ENCODE data around the gene TXNL4B. TPM values are rescaled to one million over a fixed set of nuclear protein-coding genes. Genes with fewer than 3 reads are reported as not detected.
"Not testable (repeated sequence)": the region's sequence is repeated elsewhere in the genome, so short reads cannot be mapped to it uniquely, and the experiment has no call there.

TXNL4B gene
- total and polyA plus RNA-seq, 2 donors = 7.7 to 16.2 TPM

DNA sequence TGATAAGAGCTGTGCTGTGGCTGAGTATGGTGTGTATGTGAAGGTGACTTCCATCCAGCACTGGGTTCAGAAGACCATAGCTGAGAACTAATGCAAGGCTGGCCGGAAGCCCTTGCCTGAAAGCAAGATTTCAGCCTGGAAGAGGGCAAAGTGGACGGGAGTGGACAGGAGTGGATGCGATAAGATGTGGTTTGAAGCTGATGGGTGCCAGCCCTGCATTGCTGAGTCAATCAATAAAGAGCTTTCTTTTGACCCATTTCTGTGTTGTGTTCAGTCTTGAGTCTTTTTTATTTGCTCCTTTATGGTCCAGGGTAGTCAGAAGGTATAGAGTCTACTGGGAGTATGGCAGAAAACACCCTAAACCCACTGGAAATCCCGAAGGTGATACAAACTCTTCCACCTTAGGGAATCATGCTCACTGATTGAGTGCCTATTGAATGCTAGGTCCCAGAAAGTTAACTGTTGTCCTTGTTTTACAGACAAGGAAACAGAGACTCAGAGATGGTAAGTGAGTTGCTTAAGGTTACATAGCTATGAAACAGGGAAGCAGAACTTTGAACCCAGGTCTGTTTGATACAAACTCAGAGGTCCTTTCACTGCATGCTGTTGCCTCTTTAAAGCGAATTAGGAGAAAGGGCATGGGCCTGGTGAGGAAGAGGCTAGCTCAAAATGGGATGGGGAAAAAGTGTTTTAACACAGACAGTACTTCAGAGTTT lies 16.3 kb downstream of the TXNL4B start:
- H3K36me3 ChIP-seq (ENCODE audit: insufficient read depth); H3K4me3 ChIP-seq (ENCODE audit: low read depth, low read length); DNase-seq (ENCODE audit: extremely low spot score); H3K4me1 ChIP-seq (ENCODE audit: insufficient read depth); H3K27ac ChIP-seq (ENCODE audit: low read depth): not testable (repeated sequence)
- WGBS = 94% methylated on average over 2 of the region's 5 CpGs

DNA sequence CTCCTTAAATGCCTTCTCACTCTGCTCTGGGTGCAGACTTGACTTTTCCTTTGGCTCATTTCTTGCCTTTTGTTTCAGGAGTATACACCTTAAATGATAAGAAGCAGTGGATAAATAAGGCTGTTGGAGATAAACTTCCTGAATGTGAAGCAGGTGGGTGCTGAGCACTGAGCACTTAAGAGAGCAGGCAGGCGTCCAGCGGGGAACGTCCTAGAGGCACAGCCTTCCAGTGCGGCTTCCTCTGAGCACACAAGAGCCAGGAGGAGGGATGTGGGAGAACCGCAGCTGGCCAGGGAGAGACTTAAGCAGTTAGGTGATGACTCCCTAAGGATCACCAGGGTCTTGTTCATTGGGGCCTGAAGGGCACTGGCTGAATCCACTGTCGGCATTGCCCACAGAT lies 18.4 kb downstream of the TXNL4B start:
- 84% methylated on average over 2 of the region's 6 CpGs for WGBS
- not testable (repeated sequence) for H3K27ac ChIP-seq (ENCODE audit: low read depth)

DNA sequence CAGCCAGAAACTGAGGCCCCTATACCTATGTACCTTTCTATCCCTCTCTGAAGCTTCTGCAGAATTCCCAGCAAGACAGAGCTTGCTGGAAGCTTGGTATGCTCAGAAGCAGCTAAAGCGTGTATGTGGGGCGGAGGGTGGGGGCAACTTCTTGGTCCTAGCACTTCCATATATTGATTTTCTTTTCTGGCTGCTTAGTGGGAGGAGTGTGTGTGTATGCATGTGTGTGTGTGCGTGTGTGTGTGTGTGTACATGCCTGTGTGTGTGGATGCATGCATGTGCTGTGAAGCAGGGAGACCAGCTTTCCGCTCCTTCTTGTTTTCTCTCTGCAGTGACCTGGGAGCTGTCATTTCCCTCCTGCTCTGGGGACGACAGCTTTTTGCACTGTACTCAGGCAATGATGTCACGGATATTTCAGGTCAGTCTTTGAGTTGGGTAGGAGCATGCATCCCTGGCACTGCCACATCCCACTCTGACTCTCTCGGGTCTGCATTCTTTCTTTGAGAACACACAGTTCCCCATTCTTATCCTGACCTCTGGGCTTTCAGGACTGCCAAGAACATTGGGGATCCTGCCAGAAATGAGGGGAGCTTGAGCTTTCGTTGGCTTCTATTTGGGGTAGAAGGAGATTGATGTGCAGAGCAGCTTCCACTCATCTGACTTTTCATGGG lies 19.7 kb downstream of the TXNL4B start:
- Histone ChIP-seq H3K4me3 (ENCODE audit: low read depth, low read length) (no peak overlapping the region), H3K27ac (ENCODE audit: low read depth) (no peak overlapping the region), H3K36me3 (ENCODE audit: insufficient read depth) (no peaks in the 10 kb centered on the region), H3K4me1 (ENCODE audit: insufficient read depth) (no peaks in the 10 kb centered on the region)
- 65% methylated on average over 8 of the region's 8 CpGs for WGBS
- no peak for DNase-seq (ENCODE audit: extremely low spot score)

More for the DNA sequence above, 18.4 kb downstream of the TXNL4B start:
- DNase-seq (ENCODE audit: extremely low spot score); H3K4me1 ChIP-seq (ENCODE audit: insufficient read depth); H3K36me3 ChIP-seq (ENCODE audit: insufficient read depth); H3K4me3 ChIP-seq (ENCODE audit: low read depth, low read length): not testable (repeated sequence)

DNA sequence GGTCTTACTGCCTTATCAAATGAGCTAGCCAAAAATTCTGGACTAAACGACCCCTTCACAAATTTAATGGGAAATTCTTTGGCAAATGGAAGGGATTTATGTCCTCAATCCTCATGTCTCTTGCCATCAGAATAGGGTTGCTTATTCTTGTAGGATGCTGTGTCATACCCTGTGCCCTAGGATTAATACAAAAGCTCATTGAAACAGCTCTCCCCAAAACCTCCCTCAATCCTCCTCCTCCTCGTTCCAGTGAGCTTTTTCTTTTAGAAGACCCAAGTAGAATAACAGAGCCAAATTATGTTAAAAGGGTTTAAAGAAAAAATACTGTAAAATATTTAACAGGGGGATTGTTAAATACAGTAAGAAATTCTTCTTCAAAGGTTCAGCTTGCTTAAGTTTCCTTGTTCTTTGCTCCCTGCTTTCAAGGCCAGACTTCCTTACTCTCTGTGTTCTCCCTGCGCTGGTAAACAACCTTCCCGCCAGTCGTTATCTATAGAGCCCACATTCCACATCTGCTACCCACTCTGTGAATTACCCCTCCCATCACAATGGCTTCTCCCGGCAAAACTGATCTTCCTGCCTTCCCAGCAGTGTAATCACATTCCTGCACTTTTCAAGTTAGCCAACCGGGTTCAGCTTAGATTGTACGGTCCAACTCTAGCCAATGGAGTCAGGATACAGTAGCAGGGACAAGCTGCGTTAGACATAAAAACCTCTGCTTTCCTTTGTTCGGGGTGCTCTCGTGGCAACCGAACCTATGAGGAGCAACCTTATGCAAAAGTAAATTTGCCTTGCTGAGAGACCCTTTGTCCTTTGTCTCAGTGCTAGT lies 20.7 kb downstream of the TXNL4B start:
- H3K36me3 ChIP-seq (ENCODE audit: insufficient read depth) = no peaks in the 10 kb centered on the region
- DNase-seq (ENCODE audit: extremely low spot score) = no peak
- H3K4me3 ChIP-seq (ENCODE audit: low read depth, low read length) = no peak overlapping the region
- H3K27ac ChIP-seq (ENCODE audit: low read depth) = no peak overlapping the region
- WGBS = 38% methylated on average over 12 of the region's 12 CpGs
- H3K4me1 ChIP-seq (ENCODE audit: insufficient read depth) = no peaks in the 10 kb centered on the region

DNA sequence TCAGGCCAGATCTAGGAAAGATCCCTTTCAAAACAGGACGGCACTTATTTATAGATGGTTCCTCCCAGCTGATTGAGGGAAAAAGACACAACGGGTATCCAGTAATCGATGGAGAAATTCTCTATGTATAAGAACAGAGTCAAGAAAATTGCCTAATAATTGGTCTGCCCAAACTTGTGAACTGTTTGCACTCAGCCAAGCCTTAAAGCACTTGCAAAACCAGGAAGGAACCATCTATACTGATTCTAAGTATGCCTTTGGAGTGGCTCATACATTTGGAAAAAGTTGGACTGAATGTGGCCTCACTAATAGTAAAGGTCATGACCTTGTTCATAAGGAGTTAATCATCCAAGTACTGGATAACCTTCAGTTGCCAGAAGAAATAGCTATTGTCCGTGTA lies 24.5 kb downstream of the TXNL4B start:
- H3K4me3 ChIP-seq (ENCODE audit: low read depth, low read length) = no peak overlapping the region
- 73% methylated on average over 4 of the region's 4 CpGs for WGBS
- DNase-seq (ENCODE audit: extremely low spot score) = no peak
- no peaks in the 10 kb centered on the region for H3K36me3 ChIP-seq (ENCODE audit: insufficient read depth)
- H3K27ac ChIP-seq (ENCODE audit: low read depth) = no peak overlapping the region
- H3K4me1 ChIP-seq (ENCODE audit: insufficient read depth) = no peaks in the 10 kb centered on the region

DNA sequence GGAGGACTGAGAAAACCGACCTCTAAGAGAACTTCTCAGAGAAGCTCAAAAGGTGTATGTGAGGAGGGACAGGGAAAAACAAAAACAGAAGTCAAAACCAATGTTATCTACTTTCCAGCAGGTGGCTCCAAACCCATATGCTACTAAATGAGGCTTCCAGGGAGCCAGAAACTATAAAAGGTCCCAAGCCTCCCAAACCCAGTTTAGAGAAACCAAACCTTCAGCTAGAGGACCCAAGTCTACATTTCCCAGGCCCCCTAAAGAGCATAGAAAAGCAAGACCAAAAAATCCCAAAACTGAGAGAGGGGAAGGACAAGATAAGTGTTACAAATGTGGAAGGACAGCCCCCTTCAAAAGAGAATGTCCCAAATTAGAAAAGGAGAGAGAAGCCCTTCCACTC lies 26.7 kb downstream of the TXNL4B start:
- H3K4me3 ChIP-seq (ENCODE audit: low read depth, low read length) = no peak overlapping the region
- no peak overlapping the region for H3K27ac ChIP-seq (ENCODE audit: low read depth)
- H3K4me1 ChIP-seq (ENCODE audit: insufficient read depth) = no peaks in the 10 kb centered on the region
- 12% methylated on average over 1 of the region's 1 CpG for WGBS
- no peak for DNase-seq (ENCODE audit: extremely low spot score)
- H3K36me3 ChIP-seq (ENCODE audit: insufficient read depth) = no peaks in the 10 kb centered on the region

DNA sequence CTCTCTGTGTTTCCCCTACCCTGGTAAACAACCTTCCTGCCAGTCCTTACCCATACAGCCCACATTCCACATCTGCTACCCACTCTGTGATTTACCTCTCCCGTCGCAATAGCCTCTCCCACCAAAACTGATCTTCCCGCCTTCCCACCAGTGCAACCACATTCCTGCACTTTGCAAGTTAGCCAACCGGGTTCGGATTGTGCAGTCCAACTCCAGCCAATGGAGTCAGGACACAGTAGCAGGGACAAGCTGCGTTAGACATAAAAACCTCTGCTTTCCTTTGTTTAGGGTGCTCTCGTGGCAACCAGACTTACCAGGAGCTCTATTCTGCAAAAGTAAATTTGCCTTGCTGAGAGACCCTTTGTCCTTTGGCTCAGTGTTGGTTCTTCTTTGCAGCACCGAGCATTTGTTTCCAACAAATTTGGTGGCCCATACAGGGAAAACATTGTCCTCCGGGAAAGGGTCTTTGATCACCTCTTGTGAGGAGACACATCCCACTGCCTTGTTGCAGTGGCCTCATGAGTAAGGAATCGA lies 29.0 kb downstream of the TXNL4B start:
- no peak for DNase-seq (ENCODE audit: extremely low spot score)
- WGBS = 92% methylated on average over 10 of the region's 10 CpGs
- Histone ChIP-seq H3K36me3 (ENCODE audit: insufficient read depth) (no peaks in the 10 kb centered on the region), H3K4me3 (ENCODE audit: low read depth, low read length) (no peak overlapping the region), H3K4me1 (ENCODE audit: insufficient read depth) (no peaks in the 10 kb centered on the region), H3K27ac (ENCODE audit: low read depth) (no peak overlapping the region)

DNA sequence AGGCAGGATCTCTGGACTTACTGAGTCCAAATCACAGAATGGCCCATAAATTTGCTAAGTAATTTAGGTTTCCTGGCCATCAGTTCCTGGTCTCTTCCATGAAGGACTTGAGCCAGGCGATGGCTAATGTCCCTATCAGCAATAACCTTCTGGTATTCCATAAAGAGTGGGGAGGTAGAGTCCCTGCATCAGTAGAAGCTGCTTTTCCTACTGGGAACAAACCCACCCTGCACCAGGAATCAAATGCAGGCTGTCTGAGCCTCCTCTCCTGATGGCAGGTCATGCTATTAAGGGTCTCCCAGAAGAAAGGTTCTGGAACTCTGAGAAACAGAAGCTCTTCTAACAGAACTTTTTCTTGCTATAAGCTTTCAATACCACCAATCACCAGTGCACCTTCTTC lies 31.9 kb downstream of the TXNL4B start:
- Histone ChIP-seq H3K36me3 (ENCODE audit: insufficient read depth) (no peaks in the 10 kb centered on the region), H3K4me3 (ENCODE audit: low read depth, low read length) (no peak overlapping the region), H3K27ac (ENCODE audit: low read depth) (no peak overlapping the region), H3K4me1 (ENCODE audit: insufficient read depth) (no peaks in the 10 kb centered on the region)
- DNase-seq (ENCODE audit: extremely low spot score) = no peak
- 98% methylated on average over 1 of the region's 1 CpG for WGBS

DNA sequence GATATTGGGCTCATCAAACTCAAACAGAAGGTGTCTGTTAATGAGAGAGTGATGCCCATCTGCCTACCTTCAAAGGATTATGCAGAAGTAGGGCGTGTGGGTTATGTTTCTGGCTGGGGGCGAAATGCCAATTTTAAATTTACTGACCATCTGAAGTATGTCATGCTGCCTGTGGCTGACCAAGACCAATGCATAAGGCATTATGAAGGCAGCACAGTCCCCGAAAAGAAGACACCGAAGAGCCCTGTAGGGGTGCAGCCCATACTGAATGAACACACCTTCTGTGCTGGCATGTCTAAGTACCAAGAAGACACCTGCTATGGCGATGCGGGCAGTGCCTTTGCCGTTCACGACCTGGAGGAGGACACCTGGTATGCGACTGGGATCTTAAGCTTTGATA lies 33.0 kb downstream of the TXNL4B start:
- no peak overlapping the region for H3K4me3 ChIP-seq (ENCODE audit: low read depth, low read length)
- H3K36me3 ChIP-seq (ENCODE audit: insufficient read depth) = no peaks in the 10 kb centered on the region
- no peaks in the 10 kb centered on the region for H3K4me1 ChIP-seq (ENCODE audit: insufficient read depth)
- 90% methylated on average over 9 of the region's 9 CpGs for WGBS
- DNase-seq (ENCODE audit: extremely low spot score) = no peak
- H3K27ac ChIP-seq (ENCODE audit: low read depth) = no peak overlapping the region

DNA sequence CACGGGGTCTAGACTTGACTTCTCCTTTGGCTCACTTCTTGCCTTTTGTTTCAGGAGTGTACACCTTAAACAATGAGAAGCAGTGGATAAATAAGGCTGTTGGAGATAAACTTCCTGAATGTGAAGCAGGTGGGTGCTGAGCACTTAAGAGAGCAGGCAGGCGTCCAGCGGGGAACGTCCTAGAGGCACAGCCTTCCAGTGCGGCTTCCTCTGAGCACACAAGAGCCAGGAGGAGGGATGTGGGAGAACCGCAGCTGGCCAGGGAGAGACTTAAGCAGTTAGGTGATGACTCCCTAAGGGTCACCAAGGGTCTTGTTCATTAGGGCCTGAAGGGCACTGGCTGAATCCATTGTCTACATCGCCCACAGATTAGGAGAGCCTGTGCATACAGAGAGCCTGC lies 34.4 kb downstream of the TXNL4B start:
- H3K36me3 ChIP-seq (ENCODE audit: insufficient read depth); H3K4me1 ChIP-seq (ENCODE audit: insufficient read depth); H3K4me3 ChIP-seq (ENCODE audit: low read depth, low read length); H3K27ac ChIP-seq (ENCODE audit: low read depth); DNase-seq (ENCODE audit: extremely low spot score): not testable (repeated sequence)
- 78% methylated on average over 6 of the region's 7 CpGs for WGBS

DNA sequence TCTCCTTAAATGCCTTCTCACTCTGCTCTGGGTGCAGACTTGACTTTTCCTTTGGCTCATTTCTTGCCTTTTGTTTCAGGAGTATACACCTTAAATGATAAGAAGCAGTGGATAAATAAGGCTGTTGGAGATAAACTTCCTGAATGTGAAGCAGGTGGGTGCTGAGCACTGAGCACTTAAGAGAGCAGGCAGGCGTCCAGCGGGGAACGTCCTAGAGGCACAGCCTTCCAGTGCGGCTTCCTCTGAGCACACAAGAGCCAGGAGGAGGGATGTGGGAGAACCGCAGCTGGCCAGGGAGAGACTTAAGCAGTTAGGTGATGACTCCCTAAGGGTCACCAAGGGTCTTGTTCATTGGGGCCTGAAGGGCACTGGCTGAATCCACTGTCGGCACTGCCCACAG lies 36.1 kb downstream of the TXNL4B start:
- H3K27ac ChIP-seq (ENCODE audit: low read depth); DNase-seq (ENCODE audit: extremely low spot score); H3K36me3 ChIP-seq (ENCODE audit: insufficient read depth); H3K4me3 ChIP-seq (ENCODE audit: low read depth, low read length); H3K4me1 ChIP-seq (ENCODE audit: insufficient read depth): not testable (repeated sequence)
- no CpG with 5 or more reads among the region's 6 CpGs for WGBS

DNA sequence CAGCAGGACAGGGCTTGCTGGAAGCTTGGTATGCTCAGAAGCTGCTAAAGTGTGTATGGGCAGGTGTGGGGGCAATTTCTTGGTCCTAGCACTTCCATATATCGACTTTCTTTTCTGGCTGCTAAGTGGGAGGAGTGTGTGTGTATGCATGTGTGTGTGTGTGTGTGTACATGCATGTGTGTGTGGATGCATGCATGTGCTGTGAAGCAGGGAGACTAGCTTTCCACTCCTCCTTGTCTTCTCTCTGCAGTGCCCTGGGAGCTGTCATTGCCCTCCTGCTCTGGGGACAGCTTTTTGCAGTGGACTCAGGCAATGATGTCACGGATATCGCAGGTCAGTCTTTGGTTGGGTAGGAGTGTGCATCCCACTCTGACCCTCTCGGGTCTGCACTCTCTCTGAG lies 37.5 kb downstream of the TXNL4B start:
- DNase-seq (ENCODE audit: extremely low spot score) = no peak
- 81% methylated on average over 4 of the region's 4 CpGs for WGBS
- Histone ChIP-seq H3K36me3 (ENCODE audit: insufficient read depth) (no peaks in the 10 kb centered on the region), H3K4me1 (ENCODE audit: insufficient read depth) (no peaks in the 10 kb centered on the region), H3K4me3 (ENCODE audit: low read depth, low read length) (no peak overlapping the region), H3K27ac (ENCODE audit: low read depth) (no peak overlapping the region)

DNA sequence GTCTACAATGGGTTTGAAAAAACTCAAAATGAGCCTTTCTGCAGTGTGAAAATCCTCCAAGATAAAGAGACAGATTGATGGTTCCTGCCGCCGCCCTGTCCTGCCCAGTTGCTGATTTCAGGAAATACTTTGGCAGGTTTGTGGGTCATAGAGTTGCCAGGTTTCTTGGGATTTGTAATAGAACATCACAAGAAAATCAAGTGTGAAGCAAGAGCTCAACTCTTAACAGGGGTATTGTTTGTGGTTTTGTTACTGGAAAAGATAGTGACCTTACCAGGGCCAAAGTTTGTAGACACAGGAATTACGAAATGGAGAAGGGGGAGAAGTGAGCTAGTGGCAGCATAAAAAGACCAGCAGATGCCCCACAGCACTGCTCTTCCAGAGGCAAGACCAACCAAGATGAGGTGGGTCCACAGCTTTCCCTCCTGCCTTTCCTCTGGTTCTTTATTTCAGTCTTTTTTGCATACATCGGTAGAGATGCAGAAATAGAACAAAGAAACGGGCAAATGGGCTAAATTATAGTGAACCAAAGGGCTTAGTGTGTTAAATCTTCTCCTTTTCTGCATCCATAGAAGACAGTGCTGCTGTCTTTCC lies 39.1 kb downstream of the TXNL4B start, which contains the start of gene HP:
HP (plus strand) TSS at position 252 of the 594 bp plus-strand sequence; CDS start at position 400, 148 bp downstream.
- not testable (repeated sequence) for DNase-seq (ENCODE audit: extremely low spot score); H3K36me3 ChIP-seq (ENCODE audit: insufficient read depth); H3K4me3 ChIP-seq (ENCODE audit: low read depth, low read length); H3K27ac ChIP-seq (ENCODE audit: low read depth); H3K4me1 ChIP-seq (ENCODE audit: insufficient read depth)
- WGBS = 76% methylated on average over 5 of the region's 5 CpGs

Measured in urinary bladder (tissue), 4 donors.